OCI-LY7 (cell line): ENCODE measurements around the gene HINT1. TPM values are rescaled to one million over a fixed set of nuclear protein-coding genes. Genes with fewer than 3 reads are reported as not detected.

Experiments used
- BruUV-seq: library from RNA; stranded (reverse); fragments of 400-500 nt; replicated peaks from 2 replicates; lab custom pipeline; 2021; lab: Mats Ljungman, UMichigan
- CTCF ChIA-PET: fragments of 300-600 bp; sonication (Branson Sonifier 250); formaldehyde crosslinking; loops from one replicate; lab custom pipeline; 2022; ENCODE audit warnings: antibody characterized with exemption; ENCODE audit not compliant: unreplicated experiment; lab: Charles Lee
- POLR2A ChIA-PET: fragments of 300-600 bp; sonication (Branson Sonifier 250); formaldehyde crosslinking; loops from one replicate; lab custom pipeline; 2022; ENCODE audit warnings: antibody characterized with exemption; lab: Charles Lee
- DNase-seq: peaks from one replicate; pipeline ENCODE4 v3.0.0-alpha.2; 2015; ENCODE audit warnings: low spot score
- H2AFZ ChIP-seq: fragments of 200-600 bp; sonication (generic), shearing (Covaris generic); 2 replicates; pipeline ENCODE4 v1.6.1; 2014; ENCODE audit warnings: mild to moderate bottlenecking, antibody characterized with exemption, low read length, moderate library complexity
- H3K27ac ChIP-seq: fragments of 200-600 bp; sonication (generic); 2 replicates; pipeline ENCODE4 v1.5.1; 2014; ENCODE audit warnings: mixed run types, low read depth, mild to moderate bottlenecking, moderate library complexity, low read length, inconsistent platforms; ENCODE audit not compliant: poor library complexity, severe bottlenecking
- H3K36me3 ChIP-seq: fragments of 200-600 bp; sonication (generic); 2 replicates; pipeline ENCODE4 v1.6.1; 2014; ENCODE audit warnings: mild to moderate bottlenecking, antibody characterized with exemption, low read length, moderate library complexity, mixed read lengths; ENCODE audit not compliant: insufficient read depth
- H3K4me1 ChIP-seq: fragments of 200-600 bp; sonication (generic); 2 replicates; pipeline ENCODE4 v1.5.1; 2014; ENCODE audit warnings: mild to moderate bottlenecking, low read length; ENCODE audit not compliant: insufficient read depth, poor library complexity, severe bottlenecking
- H3K4me2 ChIP-seq: fragments of 200-600 bp; sonication (generic); 2 replicates; pipeline ENCODE4 v1.6.1; 2014; ENCODE audit warnings: mild to moderate bottlenecking, low read length
- H3K4me3 ChIP-seq: fragments of 200-600 bp; sonication (generic); 2 replicates; pipeline ENCODE4 v1.5.1; 2014; ENCODE audit warnings: mild to moderate bottlenecking, low read depth, low read length; ENCODE audit not compliant: poor library complexity, severe bottlenecking
- H3K79me2 ChIP-seq: fragments of 200-600 bp; sonication (generic); 2 replicates; pipeline ENCODE4 v1.6.1; 2016; ENCODE audit warnings: low read depth, mild to moderate bottlenecking, low read length, moderate library complexity, mixed read lengths; ENCODE audit not compliant: insufficient read depth
- H3K9me2 ChIP-seq: fragments of 200-600 bp; sonication (generic); 2 replicates; pipeline ENCODE4 v1.6.1; 2016; ENCODE audit warnings: mild to moderate bottlenecking, low read length, mixed read lengths; ENCODE audit not compliant: insufficient read depth
- H3K9me3 ChIP-seq: fragments of 200-600 bp; sonication (generic); 2 replicates; pipeline ENCODE4 v1.6.1; 2014; ENCODE audit warnings: mild to moderate bottlenecking, mixed run types, low read length, mixed read lengths
- H4K20me1 ChIP-seq: fragments of 200-600 bp; sonication (generic); 2 replicates; pipeline ENCODE4 v1.6.1; 2014; ENCODE audit warnings: mild to moderate bottlenecking, antibody characterized with exemption, low read length, moderate library complexity, mixed read lengths; ENCODE audit not compliant: insufficient read depth
- CTCF ChIP-seq: fragments of 200-600 bp; sonication (generic); conservative IDR thresholded peaks from 2 replicates; pipeline ENCODE4 v1.5.1; 2014; ENCODE audit warnings: mild to moderate bottlenecking, antibody characterized with exemption, low read length, moderate library complexity, mixed read lengths
- EZH2phosphoT487 ChIP-seq: fragments of 200-600 bp; sonication (generic); IDR thresholded peaks from 2 replicates; pipeline ENCODE4 v1.6.1; 2018; ENCODE audit warnings: low read depth, borderline replicate concordance, mild to moderate bottlenecking, mixed run types, antibody characterized with exemption, low read length, moderate library complexity, mixed read lengths
- intact Hi-C: fragments of 100-400 bp; cut with micrococcal nuclease; formaldehyde crosslinking; loops from one replicate; pipeline ENCODE4 v1.10.0; 2022; ENCODE audit not compliant: unreplicated experiment
- total RNA-seq, 2 experiments: library from RNA; depleted of rRNA in 1 of 2; stranded (reverse); fragments of >200 nt in 1 of 2; shearing (Covaris generic) in 1 of 2; gene quantifications; 2 replicates each; pipeline ENCODE4 v1.2.3, GENCODE V29; 2014 to 2022

Gene HINT1
- total RNA-seq, 2 experiments from 2014 or later: 246 to 343 TPM

- H3K9me3 ChIP-seq: no peaks in the 10 kb centered on the region
- H4K20me1 ChIP-seq: no peaks in the 10 kb centered on the region
- no peak for TF ChIP-seq EZH2phosphoT487
- no peak for TF ChIP-seq CTCF
- H3K27ac ChIP-seq: peak overlapping the region; percentile 96
- DNase-seq: peak; percentile 94
- intact Hi-C loops: loop anchor here (1.0 to 2.0 kb wide), 5 partner anchors 39 to 173 kb away; partner anchors contain the start of genes HINT1 and LYRM7
- H3K79me2 ChIP-seq: peaks cover 45% of the 10 kb centered on the region
- H3K9me2 ChIP-seq: no peaks in the 10 kb centered on the region
- no TSS peak for BruUV-seq
- no peaks in the 10 kb centered on the region; the same call in 1 of the 2 replicates for H3K36me3 ChIP-seq
- peak overlapping the region; percentile 80; the same call in 1 of the 2 replicates for H2AFZ ChIP-seq
- ChIA-PET POLR2A (interaction anchor here (0.6 to 7.5 kb wide), 14 partner anchors 8 to 242 kb away, joined by 3 to 67 read pairs (median 3); partner anchors contain the start of genes CDC42SE2 and LYRM7), CTCF (interaction anchor here (0.6 kb wide), 2 partner anchors 44 to 172 kb away, joined by 3 read pairs; no protein-coding TSS in a partner anchor)
- peak overlapping the region; percentile 68 for H3K4me3 ChIP-seq
- H3K4me1 ChIP-seq: peaks cover 67% of the 10 kb centered on the region
- H3K4me2 ChIP-seq: peak overlapping the region; percentile 91
Measured at GRCh38 chr5:131209506-131210150, 44.6 kb upstream of the HINT1 start.

- Histone ChIP-seq H3K4me3 (peak overlapping the region; percentile 68), H3K4me2 (peak overlapping the region; percentile 91), H3K27ac (peak overlapping the region; percentile 96), H3K36me3 (no peaks in the 10 kb centered on the region; the same call in 1 of the 2 replicates), H3K9me2 (no peaks in the 10 kb centered on the region), H2AFZ (peak overlapping the region; percentile 80; the same call in 1 of the 2 replicates), H4K20me1 (no peaks in the 10 kb centered on the region), H3K79me2 (peaks cover 40% of the 10 kb centered on the region), H3K4me1 (peaks cover 62% of the 10 kb centered on the region), H3K9me3 (no peaks in the 10 kb centered on the region)
- DNase-seq: no peak
- CTCF ChIA-PET: no interaction called here
- BruUV-seq: no TSS peak
- intact Hi-C loops: loop anchor here (1.0 kb wide), 3 partner anchors 39 to 54 kb away; partner anchors contain the start of genes HINT1 and LYRM7
- POLR2A ChIA-PET: interaction anchor here (0.6 to 7.5 kb wide), 12 partner anchors 9 to 242 kb away, joined by 3 to 67 read pairs (median 3); partner anchors contain the start of genes CDC42SE2 and LYRM7
- no peak for TF ChIP-seq CTCF
Measured at GRCh38 chr5:131209175-131209505, 44.1 kb upstream of the HINT1 start.

- peak overlapping the region; percentile 10 for H3K27ac ChIP-seq
- TF ChIP-seq CTCF: no peak
- TF ChIP-seq EZH2phosphoT487: no peak
- peaks cover 12% of the 10 kb centered on the region; the same call in 1 of the 2 replicates for H3K36me3 ChIP-seq
- no peaks in the 10 kb centered on the region for H4K20me1 ChIP-seq
- peaks cover 17% of the 10 kb centered on the region for H3K79me2 ChIP-seq
- intact Hi-C loops: no loop called here
- no peaks in the 10 kb centered on the region for H3K9me3 ChIP-seq
- H3K9me2 ChIP-seq: no peaks in the 10 kb centered on the region
- H3K4me2 ChIP-seq: no peak overlapping the region
- ChIA-PET POLR2A (interaction anchor here (1.0 to 2.6 kb wide), 4 partner anchors 15 to 58 kb away, joined by 3 to 6 read pairs (median 4); no protein-coding TSS in a partner anchor), CTCF (no interaction called here)
- DNase-seq: no peak
- no peak overlapping the region for H3K4me3 ChIP-seq
- no TSS peak for BruUV-seq
- peaks cover 43% of the 10 kb centered on the region for H3K4me1 ChIP-seq
- no peak overlapping the region for H2AFZ ChIP-seq
Measured at GRCh38 chr5:131206772-131207171, 41.7 kb upstream of the HINT1 start.
